HCT116 (cell line): Measurements from ENCODE around the gene CPOX. TPM values are rescaled to one million over a fixed set of nuclear protein-coding genes. Genes with fewer than 3 reads are reported as not detected.

Experiments
- ATAC-seq: fragments of 200-7000 bp; cut with Tn5 transposase; 2 replicates; pipeline ENCODE4 v1.9.1; 2020; ENCODE audit warnings: mild to moderate bottlenecking, moderate library complexity
- BruUV-seq: library from RNA; stranded (reverse); fragments of 400-500 nt; replicated peaks from 2 replicates; lab custom pipeline; 2021; lab: Mats Ljungman, UMichigan
- CTCF ChIA-PET: fragments of 300-600 bp; sonication (Branson Sonifier 250); formaldehyde crosslinking; loops from one replicate; lab custom pipeline; 2021; ENCODE audit warnings: antibody characterized with exemption; lab: Charles Lee
- POLR2A ChIA-PET: fragments of 300-600, 350-600 bp; sonication (Branson Sonifier 250); formaldehyde crosslinking; loops from one replicate; lab custom pipeline; 2021; ENCODE audit warnings: antibody characterized with exemption; lab: Charles Lee
- RAD21 ChIA-PET, 2 experiments: fragments of 300-600 bp; sonication (Branson Sonifier 250); formaldehyde crosslinking; loops; one replicate each; lab custom pipeline; 2023; ENCODE audit warnings: low total read pairs in 2 of 2; ENCODE audit not compliant: uncharacterized antibody in 2 of 2, unreplicated experiment in 2 of 2, low non-redundant PET in 1 of 2; lab: Charles Lee
- DNase-seq: peaks from one replicate; pipeline ENCODE4 v3.0.0-alpha.2; 2010; ENCODE audit warnings: low read depth, low spot score
- H2AFZ ChIP-seq: fragments of 200-600 bp; shearing (Covaris generic), sonication (generic); 2 replicates; pipeline ENCODE4 v1.6.1; 2017; ENCODE audit warnings: low read depth, mixed run types, mixed read lengths, antibody characterized with exemption, low read length; ENCODE audit not compliant: poor library complexity, severe bottlenecking
- H3K27ac ChIP-seq: 2 replicates; pipeline ENCODE4 v1.5.1; 2012; ENCODE audit warnings: low read depth, low read length
- H3K27me3 ChIP-seq: fragments of 200-600 bp; sonication (generic); 2 replicates; pipeline ENCODE4 v1.6.1; 2016; ENCODE audit warnings: mixed run types, low read length, mixed read lengths; ENCODE audit not compliant: insufficient read depth
- H3K36me3 ChIP-seq, 2 experiments: fragments of 200-500 bp in 1 of 2; fragments of 200-600 bp in 1 of 2; sonication (Bioruptor generic) in 1 of 2; sonication (generic) in 1 of 2; 2 replicates each; pipeline versions ENCODE4 v1.5.1 to v1.6.1; 2014 to 2016; ENCODE audit warnings: low read length in 2 of 2, inconsistent platforms in 1 of 2, mixed read lengths in 1 of 2, mixed run types in 1 of 2; ENCODE audit not compliant: insufficient read depth in 2 of 2, control insufficient read depth in 1 of 2
- H3K4me1 ChIP-seq, 2 experiments: fragments of 200-600 bp in 1 of 2; sonication (generic) in 1 of 2; 2 replicates each; pipeline versions ENCODE4 v1.5.1 to v1.6.1; 2012 to 2017; ENCODE audit warnings: low read length in 2 of 2, inconsistent platforms in 1 of 2, mild to moderate bottlenecking in 1 of 2, mixed read lengths in 1 of 2, mixed run types in 1 of 2, moderate library complexity in 1 of 2; ENCODE audit not compliant: insufficient read depth in 2 of 2, control insufficient read depth in 1 of 2
- H3K4me2 ChIP-seq: fragments of 200-600 bp; sonication (generic); 2 replicates; pipeline ENCODE4 v1.6.1; 2017; ENCODE audit warnings: mixed run types, low read length, mixed read lengths
- H3K4me3 ChIP-seq, 2 experiments: fragments of 200-600 bp in 1 of 2; sonication (generic) in 1 of 2; replicated peaks in 1 of 2; 2 replicates each; pipeline ENCODE4 v1.5.1; 2011 to 2016; ENCODE audit warnings: low read length in 2 of 2, control low read depth in 1 of 2, low read depth in 1 of 2, mild to moderate bottlenecking in 1 of 2, mixed read lengths in 1 of 2, mixed run types in 1 of 2
- H3K79me2 ChIP-seq: fragments of 200-600 bp; sonication (generic); 2 replicates; pipeline ENCODE4 v1.6.1; 2017; ENCODE audit warnings: mild to moderate bottlenecking, mixed run types, low read length, moderate library complexity, mixed read lengths; ENCODE audit not compliant: insufficient read depth
- H3K9ac ChIP-seq: fragments of 200-600 bp; sonication (generic); 2 replicates; pipeline ENCODE4 v1.6.1; 2016; ENCODE audit warnings: low read length, mixed read lengths
- H3K9me2 ChIP-seq: fragments of 200-600 bp; sonication (generic), shearing (Covaris generic); 2 replicates; pipeline ENCODE4 v1.6.1; 2017; ENCODE audit warnings: mixed run types, mild to moderate bottlenecking, moderate library complexity; ENCODE audit not compliant: insufficient read depth
- H3K9me3 ChIP-seq, 2 experiments: fragments of 200-500 bp in 1 of 2; fragments of 200-600 bp in 1 of 2; sonication (Bioruptor generic) in 1 of 2; sonication (generic) in 1 of 2; 2 replicates each; pipeline ENCODE4 v1.6.1; 2014 to 2017; ENCODE audit warnings: low read length in 2 of 2, mixed read lengths in 2 of 2, inconsistent platforms in 1 of 2, low read depth in 1 of 2, mild to moderate bottlenecking in 1 of 2, mixed run types in 1 of 2, moderate library complexity in 1 of 2; ENCODE audit not compliant: control insufficient read depth in 1 of 2, insufficient read depth in 1 of 2
- H4K20me1 ChIP-seq: fragments of 200-600 bp; sonication (generic), shearing (Covaris generic); 2 replicates; pipeline ENCODE4 v1.6.1; 2017; ENCODE audit warnings: mixed run types, mild to moderate bottlenecking, moderate library complexity; ENCODE audit not compliant: insufficient read depth
- FOSL1 ChIP-seq: IDR thresholded peaks from 2 replicates; pipeline ENCODE4 v1.6.1; 2012; ENCODE audit warnings: low read depth
- JUND ChIP-seq: IDR thresholded peaks from 2 replicates; pipeline ENCODE4 v1.6.1; 2012
- POLR2AphosphoS5 ChIP-seq: IDR thresholded peaks from 2 replicates; pipeline ENCODE4 v1.6.1; 2011; ENCODE audit warnings: mild to moderate bottlenecking, low read depth, low read length, moderate library complexity
- RAD21 ChIP-seq: IDR thresholded peaks from 2 replicates; pipeline ENCODE4 v1.6.1; 2012; ENCODE audit warnings: low read depth, mild to moderate bottlenecking
- SP1 ChIP-seq: IDR thresholded peaks from 2 replicates; pipeline ENCODE4 v1.6.1; 2012; ENCODE audit warnings: low read depth
- TCF7L2 ChIP-seq: IDR thresholded peaks from 2 replicates; pipeline ENCODE4 v1.7.0; 2011; ENCODE audit warnings: borderline replicate concordance, inconsistent platforms; ENCODE audit not compliant: insufficient read depth, insufficient read length; ENCODE audit errors: extremely low read depth
- ZFX ChIP-seq: fragments of 450-650 bp; IDR thresholded peaks from 2 replicates; pipeline ENCODE4 v1.6.1; 2017
- ZNF274 ChIP-seq: fragments of 200-500 bp; sonication (Bioruptor generic); IDR thresholded peaks from 2 replicates; pipeline ENCODE4 v1.6.1; 2014; ENCODE audit warnings: mild to moderate bottlenecking, low read depth, low read length, inconsistent platforms
- intact Hi-C: fragments of 100-400 bp; cut with micrococcal nuclease; formaldehyde crosslinking; loops from 2 replicates; pipeline ENCODE4 v1.10.0; 2022
- total RNA-seq: library from RNA; stranded (reverse); gene quantifications from one replicate; pipeline ENCODE4 v1.2.1, GENCODE V29; 2021; ENCODE audit not compliant: unreplicated experiment
- TF ChIP-seq, protein P1 (sequence below): IDR thresholded peaks from 2 replicates; pipeline ENCODE4 v1.6.1; 2012
- TF ChIP-seq, protein P2 (sequence below), 3 experiments: fragments of 200-600 bp in 1 of 3; sonication (generic) in 1 of 3; IDR thresholded peaks in 2 of 3; conservative IDR thresholded peaks in 1 of 3; 2 replicates each; pipeline ENCODE4 v1.5.1; 2012 to 2017; ENCODE audit warnings: low read depth in 2 of 3, low read length in 2 of 3, antibody characterized with exemption in 1 of 3, borderline replicate concordance in 1 of 3, control low read depth in 1 of 3, mild to moderate bottlenecking in 1 of 3, mixed read lengths in 1 of 3, mixed run types in 1 of 3, moderate library complexity in 1 of 3; ENCODE audit not compliant: insufficient read depth in 1 of 3
- TF ChIP-seq, protein P3 (sequence below): IDR thresholded peaks from 2 replicates; pipeline ENCODE4 v1.6.1; 2011; ENCODE audit warnings: mild to moderate bottlenecking, low read length, moderate library complexity; ENCODE audit not compliant: insufficient replicate concordance; ENCODE audit errors: extremely low read depth

Gene CPOX
- total RNA-seq, 1 experiment from 2014 or later = 353 TPM

DNA sequence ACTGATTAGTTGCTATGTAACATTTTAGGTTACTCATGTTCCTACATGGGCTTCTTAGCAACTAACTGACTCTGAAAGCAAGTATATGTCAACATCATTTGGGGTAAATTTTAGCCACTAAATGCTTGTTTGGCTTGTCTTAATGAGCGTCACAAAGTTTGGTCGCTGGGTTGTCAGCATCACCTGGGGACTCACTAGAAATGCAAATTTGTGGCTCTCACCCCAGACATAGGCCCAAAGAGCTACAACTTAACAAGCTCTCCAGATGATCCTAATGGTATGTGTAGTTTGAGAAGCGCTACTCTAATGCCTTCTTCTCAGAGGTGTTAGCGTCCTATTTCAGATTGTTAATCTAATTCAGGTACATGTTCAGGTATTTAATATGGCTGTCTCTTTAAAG, 32.7 kb upstream of the CPOX start:
- intact Hi-C loops = no loop called here
- CTCF ChIA-PET = no interaction called here
- TF ChIP-seq SP1 = no peak
- TF ChIP-seq TCF7L2 = no peak
- no peak for TF ChIP-seq FOSL1
- TF ChIP-seq, all 23 proteins: peak for 0
- Histone ChIP-seq H3K4me1 (no peaks in the 10 kb centered on the region), H4K20me1 (no peaks in the 10 kb centered on the region), H3K4me2 (no peak overlapping the region), H3K27me3 (no peaks in the 10 kb centered on the region), H3K27ac (no peak overlapping the region), H3K9ac (no peak overlapping the region), H3K36me3 (no peaks in the 10 kb centered on the region), H3K79me2 (no peaks in the 10 kb centered on the region), H3K4me3 (no peak overlapping the region), H3K9me3 (no peaks in the 10 kb centered on the region), H3K9me2 (no peaks in the 10 kb centered on the region), H2AFZ (no peak overlapping the region)
- ChIA-PET RAD21 (no interaction called here), POLR2A (no interaction called here)
- ATAC-seq (no peak), DNase-seq (no peak)
- BruUV-seq = no TSS peak

DNA sequence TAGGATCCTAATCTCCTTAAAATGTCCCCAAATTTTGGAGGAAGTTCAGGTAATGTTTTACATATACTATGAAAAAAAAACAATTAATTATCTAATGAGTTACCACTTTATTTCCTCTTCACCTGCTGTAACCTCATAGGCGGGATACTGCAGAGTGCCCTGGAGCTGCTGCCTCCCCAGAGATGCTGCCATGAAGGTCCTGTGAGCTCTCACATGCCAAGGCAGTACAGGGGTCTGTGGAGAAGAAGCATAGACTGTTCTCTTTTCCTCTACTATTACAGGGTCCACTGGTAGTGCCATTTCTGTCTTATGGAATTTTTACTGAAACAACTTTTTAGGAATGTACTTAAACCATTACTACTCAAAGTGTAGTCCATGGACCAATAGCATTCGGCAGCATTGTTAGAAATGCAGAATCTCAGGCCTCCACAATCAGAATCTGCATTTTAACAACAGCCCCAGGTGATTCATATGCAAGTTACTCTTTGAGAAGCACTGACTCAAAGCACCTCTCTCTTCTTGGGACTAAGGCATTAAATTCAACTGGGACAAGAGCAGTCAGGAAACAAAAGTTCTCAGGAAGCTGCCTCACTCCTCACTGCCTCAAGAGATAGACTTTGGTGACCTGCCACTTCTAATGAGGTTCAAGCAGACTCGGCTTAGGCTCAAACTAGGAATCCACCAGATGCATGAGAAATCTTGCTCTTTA, 30.3 kb upstream of the CPOX start:
- no peak overlapping the region for H3K9ac ChIP-seq
- POLR2A ChIA-PET = no interaction called here
- H3K79me2 ChIP-seq = no peaks in the 10 kb centered on the region
- RAD21 ChIA-PET = no interaction called here
- H3K27ac ChIP-seq = no peak overlapping the region
- CTCF ChIA-PET = no interaction called here
- intact Hi-C loops = no loop called here
- H3K36me3 ChIP-seq = no peaks in the 10 kb centered on the region
- no peaks in the 10 kb centered on the region for H3K9me3 ChIP-seq
- H3K4me1 ChIP-seq = no peaks in the 10 kb centered on the region
- no peak overlapping the region for H2AFZ ChIP-seq
- H3K4me2 ChIP-seq = no peak overlapping the region
- H3K27me3 ChIP-seq = no peaks in the 10 kb centered on the region
- DNase-seq (no peak), ATAC-seq (no peak)
- no TSS peak for BruUV-seq
- no peaks in the 10 kb centered on the region for H4K20me1 ChIP-seq
- H3K9me2 ChIP-seq = no peaks in the 10 kb centered on the region
- no peak overlapping the region for H3K4me3 ChIP-seq
- TF ChIP-seq RAD21 (no peak), SP1 (no peak), JUND (no peak), ZFX (no peak), ZNF274 (no peak), POLR2AphosphoS5 (no peak)
- TF ChIP-seq, protein P1, sequence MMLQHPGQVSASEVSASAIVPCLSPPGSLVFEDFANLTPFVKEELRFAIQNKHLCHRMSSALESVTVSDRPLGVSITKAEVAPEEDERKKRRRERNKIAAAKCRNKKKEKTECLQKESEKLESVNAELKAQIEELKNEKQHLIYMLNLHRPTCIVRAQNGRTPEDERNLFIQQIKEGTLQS = no peak
- TF ChIP-seq, protein P2, sequence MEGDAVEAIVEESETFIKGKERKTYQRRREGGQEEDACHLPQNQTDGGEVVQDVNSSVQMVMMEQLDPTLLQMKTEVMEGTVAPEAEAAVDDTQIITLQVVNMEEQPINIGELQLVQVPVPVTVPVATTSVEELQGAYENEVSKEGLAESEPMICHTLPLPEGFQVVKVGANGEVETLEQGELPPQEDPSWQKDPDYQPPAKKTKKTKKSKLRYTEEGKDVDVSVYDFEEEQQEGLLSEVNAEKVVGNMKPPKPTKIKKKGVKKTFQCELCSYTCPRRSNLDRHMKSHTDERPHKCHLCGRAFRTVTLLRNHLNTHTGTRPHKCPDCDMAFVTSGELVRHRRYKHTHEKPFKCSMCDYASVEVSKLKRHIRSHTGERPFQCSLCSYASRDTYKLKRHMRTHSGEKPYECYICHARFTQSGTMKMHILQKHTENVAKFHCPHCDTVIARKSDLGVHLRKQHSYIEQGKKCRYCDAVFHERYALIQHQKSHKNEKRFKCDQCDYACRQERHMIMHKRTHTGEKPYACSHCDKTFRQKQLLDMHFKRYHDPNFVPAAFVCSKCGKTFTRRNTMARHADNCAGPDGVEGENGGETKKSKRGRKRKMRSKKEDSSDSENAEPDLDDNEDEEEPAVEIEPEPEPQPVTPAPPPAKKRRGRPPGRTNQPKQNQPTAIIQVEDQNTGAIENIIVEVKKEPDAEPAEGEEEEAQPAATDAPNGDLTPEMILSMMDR (IDR thresholded peaks at IDR 0.05 in 2 of 3, conservative IDR thresholded peaks at IDR 0.05 in 1 of 3; ENCODE audit: borderline replicate concordance in 1 of 3, insufficient read depth in 1 of 3, low read depth in 2 of 3, low read length in 2 of 3) = no peak
- TF ChIP-seq, protein P3, sequence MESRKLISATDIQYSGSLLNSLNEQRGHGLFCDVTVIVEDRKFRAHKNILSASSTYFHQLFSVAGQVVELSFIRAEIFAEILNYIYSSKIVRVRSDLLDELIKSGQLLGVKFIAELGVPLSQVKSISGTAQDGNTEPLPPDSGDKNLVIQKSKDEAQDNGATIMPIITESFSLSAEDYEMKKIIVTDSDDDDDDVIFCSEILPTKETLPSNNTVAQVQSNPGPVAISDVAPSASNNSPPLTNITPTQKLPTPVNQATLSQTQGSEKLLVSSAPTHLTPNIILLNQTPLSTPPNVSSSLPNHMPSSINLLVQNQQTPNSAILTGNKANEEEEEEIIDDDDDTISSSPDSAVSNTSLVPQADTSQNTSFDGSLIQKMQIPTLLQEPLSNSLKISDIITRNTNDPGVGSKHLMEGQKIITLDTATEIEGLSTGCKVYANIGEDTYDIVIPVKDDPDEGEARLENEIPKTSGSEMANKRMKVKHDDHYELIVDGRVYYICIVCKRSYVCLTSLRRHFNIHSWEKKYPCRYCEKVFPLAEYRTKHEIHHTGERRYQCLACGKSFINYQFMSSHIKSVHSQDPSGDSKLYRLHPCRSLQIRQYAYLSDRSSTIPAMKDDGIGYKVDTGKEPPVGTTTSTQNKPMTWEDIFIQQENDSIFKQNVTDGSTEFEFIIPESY = no peak
